ENCODE data around the gene PDSS2.
A peak's percentile ranks its signal among the peaks of the same experiment; 100 is the strongest.

Gene PDSS2

GRCh38 chr6:107398001-107398400 lies 61.4 kb downstream of the PDSS2 start:
- H3K27ac ChIP-seq: peak overlapping the region; percentile 79; the same call in 1 of the 2 replicates
- no peak for TF ChIP-seq CTCF (conservative IDR thresholded peaks at IDR 0.05)

GRCh38 chr6:107396211-107396610 lies 63.2 kb downstream of the PDSS2 start:
- peak overlapping the region; percentile 79 for H3K27ac ChIP-seq
- no peak for TF ChIP-seq CTCF (conservative IDR thresholded peaks at IDR 0.05)

GRCh38 chr6:107392069-107392468 lies 67.3 kb downstream of the PDSS2 start:
- TF ChIP-seq CTCF (conservative IDR thresholded peaks at IDR 0.05): no peak
- no peak overlapping the region for H3K27ac ChIP-seq

GRCh38 chr6:107390685-107391435 lies 68.5 kb downstream of the PDSS2 start:
- TF ChIP-seq CTCF (conservative IDR thresholded peaks at IDR 0.05): no peak
- H3K27ac ChIP-seq: no peak overlapping the region

GRCh38 chr6:107390056-107390455 lies 69.3 kb downstream of the PDSS2 start:
- TF ChIP-seq CTCF (conservative IDR thresholded peaks at IDR 0.05): no peak
- H3K27ac ChIP-seq: no peak overlapping the region

- no peak overlapping the region for H3K27ac ChIP-seq
- TF ChIP-seq CTCF (conservative IDR thresholded peaks at IDR 0.05): no peak
These were observed 72.5 kb downstream of the PDSS2 start for GRCh38 chr6:107386904-107387303.

- TF ChIP-seq CTCF (conservative IDR thresholded peaks at IDR 0.05): no peak
- H3K27ac ChIP-seq: no peak overlapping the region
These were observed 73.0 kb downstream of the PDSS2 start for GRCh38 chr6:107386340-107386739.

Measured in VCaP (cell line).